ENCODE data around the gene ZBTB46. TPM values are rescaled to one million over a fixed set of nuclear protein-coding genes. Genes with fewer than 3 reads are reported as not detected.

Gene ZBTB46
- total RNA-seq, 1 donor from 2014 or later: 20.5 TPM

DNA sequence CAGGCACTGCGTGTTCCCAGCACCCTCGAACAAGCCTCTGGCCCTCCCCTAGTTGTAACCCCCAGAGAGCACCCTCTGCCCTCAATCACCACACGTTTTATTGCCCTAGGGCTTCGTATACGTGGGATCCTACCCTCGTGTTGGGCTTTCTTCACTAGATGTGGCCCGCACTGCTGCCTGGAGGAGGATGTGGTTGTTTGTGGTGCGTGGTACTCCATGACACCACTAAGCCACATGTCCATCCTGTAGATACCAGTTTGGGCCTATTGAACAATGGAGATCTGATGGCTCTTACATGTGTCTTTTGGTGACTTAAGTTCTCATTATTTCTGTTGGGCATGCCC, 74.4 kb downstream of the ZBTB46 start:
- TF ChIP-seq CTCF (IDR thresholded peaks at IDR 0.05): no peak
- Mint-ChIP-seq H3K4me1 (ENCODE audit: unreplicated experiment) (no peaks in the 10 kb centered on the region), H3K4me3 (ENCODE audit: unreplicated experiment) (no peak overlapping the region), H3K36me3 (ENCODE audit: unreplicated experiment) (peaks cover 19% of the 10 kb centered on the region), H3K27me3 (ENCODE audit: unreplicated experiment) (no peaks in the 10 kb centered on the region), H3K27ac (ENCODE audit: unreplicated experiment) (no peak overlapping the region), H3K9me3 (ENCODE audit: unreplicated experiment) (no peaks in the 10 kb centered on the region)
- DNase-seq (ENCODE audit: extremely low spot score, unreplicated experiment): no peak

GRCh38 chr20:63755933-63756647, 75.0 kb downstream of the ZBTB46 start:
- Mint-ChIP-seq H3K27me3 (ENCODE audit: unreplicated experiment) (no peaks in the 10 kb centered on the region), H3K4me1 (ENCODE audit: unreplicated experiment) (no peaks in the 10 kb centered on the region), H3K36me3 (ENCODE audit: unreplicated experiment) (peaks cover 19% of the 10 kb centered on the region), H3K27ac (ENCODE audit: unreplicated experiment) (no peak overlapping the region), H3K4me3 (ENCODE audit: unreplicated experiment) (no peak overlapping the region), H3K9me3 (ENCODE audit: unreplicated experiment) (no peaks in the 10 kb centered on the region)
- no peak for TF ChIP-seq CTCF (IDR thresholded peaks at IDR 0.05)
- DNase-seq (ENCODE audit: extremely low spot score, unreplicated experiment): no peak

GRCh38 chr20:63754008-63754407, 77.1 kb downstream of the ZBTB46 start:
- Mint-ChIP-seq H3K4me1 (ENCODE audit: unreplicated experiment) (no peaks in the 10 kb centered on the region), H3K4me3 (ENCODE audit: unreplicated experiment) (no peak overlapping the region), H3K27ac (ENCODE audit: unreplicated experiment) (no peak overlapping the region), H3K27me3 (ENCODE audit: unreplicated experiment) (no peaks in the 10 kb centered on the region), H3K36me3 (ENCODE audit: unreplicated experiment) (peaks cover 8% of the 10 kb centered on the region), H3K9me3 (ENCODE audit: unreplicated experiment) (no peaks in the 10 kb centered on the region)
- no peak for TF ChIP-seq CTCF (IDR thresholded peaks at IDR 0.05)
- DNase-seq (ENCODE audit: extremely low spot score, unreplicated experiment): no peak

- DNase-seq (ENCODE audit: extremely low spot score, unreplicated experiment): no peak
- no peak for TF ChIP-seq CTCF (IDR thresholded peaks at IDR 0.05)
- H3K4me1 Mint-ChIP-seq (ENCODE audit: unreplicated experiment): no peaks in the 10 kb centered on the region
- H3K4me3 Mint-ChIP-seq (ENCODE audit: unreplicated experiment): no peak overlapping the region
- H3K27ac Mint-ChIP-seq (ENCODE audit: unreplicated experiment): no peak overlapping the region
- H3K27me3 Mint-ChIP-seq (ENCODE audit: unreplicated experiment): no peaks in the 10 kb centered on the region
- peaks cover 6% of the 10 kb centered on the region for H3K36me3 Mint-ChIP-seq (ENCODE audit: unreplicated experiment)
- no peaks in the 10 kb centered on the region for H3K9me3 Mint-ChIP-seq (ENCODE audit: unreplicated experiment)
These were observed 77.7 kb downstream of the ZBTB46 start for GRCh38 chr20:63753381-63753780.

GRCh38 chr20:63752411-63753101, 78.5 kb downstream of the ZBTB46 start:
- Mint-ChIP-seq H3K9me3 (ENCODE audit: unreplicated experiment) (no peaks in the 10 kb centered on the region), H3K27me3 (ENCODE audit: unreplicated experiment) (no peaks in the 10 kb centered on the region), H3K27ac (ENCODE audit: unreplicated experiment) (no peak overlapping the region), H3K36me3 (ENCODE audit: unreplicated experiment) (peaks cover 6% of the 10 kb centered on the region), H3K4me1 (ENCODE audit: unreplicated experiment) (no peaks in the 10 kb centered on the region), H3K4me3 (ENCODE audit: unreplicated experiment) (no peak overlapping the region)
- DNase-seq (ENCODE audit: extremely low spot score, unreplicated experiment): no peak
- no peak for TF ChIP-seq CTCF (IDR thresholded peaks at IDR 0.05)
